ENCODE data around the gene ANKRD6.
"Not testable (repeated sequence)": the region's sequence is repeated elsewhere in the genome, so short reads cannot be mapped to it uniquely, and the experiment has no call there.

ANKRD6 gene

GRCh38 chr6:89432875-89433251 lies at the start of gene ANKRD6:
ANKRD6 (plus strand) TSS chr6:89433152; CDS start chr6:89566977, 133,825 bp downstream.
- DNase-seq = peak; percentile 88

- DNase-seq = no peak
Measured at GRCh38 chr6:89385156-89385667, 47.7 kb upstream of the ANKRD6 start.

- no peak for DNase-seq
Measured at GRCh38 chr6:89385846-89386245, 47.1 kb upstream of the ANKRD6 start.

- DNase-seq = no peak
Measured at GRCh38 chr6:89386917-89387491, 45.9 kb upstream of the ANKRD6 start.

GRCh38 chr6:89387516-89388201 lies 45.3 kb upstream of the ANKRD6 start:
- DNase-seq = no peak

- no peak for DNase-seq
Measured at GRCh38 chr6:89388846-89389245, 44.1 kb upstream of the ANKRD6 start.

- DNase-seq = no peak
Measured at GRCh38 chr6:89392823-89393222, 40.1 kb upstream of the ANKRD6 start.

GRCh38 chr6:89393659-89394058 lies 39.3 kb upstream of the ANKRD6 start:
- no peak for DNase-seq

- DNase-seq = not testable (repeated sequence)
Measured at GRCh38 chr6:89397884-89398283, 35.1 kb upstream of the ANKRD6 start.

GRCh38 chr6:89398762-89399525 lies 34.0 kb upstream of the ANKRD6 start:
- DNase-seq = no peak

- DNase-seq = no peak
Measured at GRCh38 chr6:89400050-89400449, 32.9 kb upstream of the ANKRD6 start.

- peak; percentile 53 for DNase-seq
Measured at GRCh38 chr6:89400912-89401399, 32.0 kb upstream of the ANKRD6 start.

GRCh38 chr6:89402776-89403175 lies 30.2 kb upstream of the ANKRD6 start:
- DNase-seq = no peak

GRCh38 chr6:89404512-89404911 lies 28.4 kb upstream of the ANKRD6 start:
- no peak for DNase-seq

- DNase-seq = no peak
Measured at GRCh38 chr6:89406141-89406540, 26.8 kb upstream of the ANKRD6 start.

- DNase-seq = no peak
Measured at GRCh38 chr6:89409461-89410035, 23.4 kb upstream of the ANKRD6 start.

- DNase-seq = no peak
Measured at GRCh38 chr6:89410231-89410761, 22.7 kb upstream of the ANKRD6 start.

- no peak for DNase-seq
Measured at GRCh38 chr6:89410788-89411144, 22.2 kb upstream of the ANKRD6 start.

GRCh38 chr6:89411145-89412070 lies 21.5 kb upstream of the ANKRD6 start:
- DNase-seq = peak; percentile 68

GRCh38 chr6:89412071-89413005 lies 20.6 kb upstream of the ANKRD6 start, which contains the start of gene RRAGD:
RRAGD (minus strand) TSS chr6:89412273; CDS start chr6:89411993, 280 bp downstream.
- peak; percentile 75 for DNase-seq

- no peak for DNase-seq
Measured at GRCh38 chr6:89413006-89413400, 19.9 kb upstream of the ANKRD6 start.
